Keratinocyte (primary cell): ENCODE data around the gene DNAJC19.

Source experiments
- EZH2 ChIP-seq: IDR thresholded peaks from one replicate; pipeline ENCODE4 v1.6.1; 2012; ENCODE audit warnings: inconsistent platforms, mild to moderate bottlenecking, low read length, moderate library complexity
- TF ChIP-seq, protein P1 (sequence below), 3 experiments: IDR thresholded peaks in 1 of 3; conservative IDR thresholded peaks in 1 of 3; optimal IDR thresholded peaks in 1 of 3; 2 replicates in 2 of 3; 3 replicates in 1 of 3; pipeline versions ENCODE3 to v1.5.1; 2011; ENCODE audit warnings: low read length in 3 of 3, mild to moderate bottlenecking in 3 of 3, moderate library complexity in 2 of 3, control low read depth in 1 of 3, inconsistent platforms in 1 of 3; ENCODE audit not compliant: insufficient read depth in 2 of 3; ENCODE audit errors: extremely low read depth in 1 of 3

DNA sequence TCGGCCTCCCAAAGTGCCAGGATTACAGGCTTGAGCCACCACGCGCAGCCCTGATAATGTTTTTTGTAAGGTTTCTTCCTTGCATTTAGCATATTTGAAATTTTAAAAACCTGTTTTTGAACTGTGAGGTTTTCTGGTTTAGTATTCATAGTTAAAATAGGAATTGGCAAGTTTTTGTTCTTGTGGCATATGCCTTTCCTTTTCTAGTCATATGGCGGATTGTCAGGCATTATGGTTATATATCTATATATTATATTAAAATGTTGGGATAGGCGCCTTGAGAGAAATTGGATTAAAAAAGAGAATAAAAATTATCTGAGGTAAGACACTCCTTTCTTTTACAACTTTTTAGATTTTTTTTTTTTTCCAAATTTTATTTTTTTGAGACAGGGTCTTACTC, 48.7 kb downstream of the DNAJC19 start:
- TF ChIP-seq, protein P1, sequence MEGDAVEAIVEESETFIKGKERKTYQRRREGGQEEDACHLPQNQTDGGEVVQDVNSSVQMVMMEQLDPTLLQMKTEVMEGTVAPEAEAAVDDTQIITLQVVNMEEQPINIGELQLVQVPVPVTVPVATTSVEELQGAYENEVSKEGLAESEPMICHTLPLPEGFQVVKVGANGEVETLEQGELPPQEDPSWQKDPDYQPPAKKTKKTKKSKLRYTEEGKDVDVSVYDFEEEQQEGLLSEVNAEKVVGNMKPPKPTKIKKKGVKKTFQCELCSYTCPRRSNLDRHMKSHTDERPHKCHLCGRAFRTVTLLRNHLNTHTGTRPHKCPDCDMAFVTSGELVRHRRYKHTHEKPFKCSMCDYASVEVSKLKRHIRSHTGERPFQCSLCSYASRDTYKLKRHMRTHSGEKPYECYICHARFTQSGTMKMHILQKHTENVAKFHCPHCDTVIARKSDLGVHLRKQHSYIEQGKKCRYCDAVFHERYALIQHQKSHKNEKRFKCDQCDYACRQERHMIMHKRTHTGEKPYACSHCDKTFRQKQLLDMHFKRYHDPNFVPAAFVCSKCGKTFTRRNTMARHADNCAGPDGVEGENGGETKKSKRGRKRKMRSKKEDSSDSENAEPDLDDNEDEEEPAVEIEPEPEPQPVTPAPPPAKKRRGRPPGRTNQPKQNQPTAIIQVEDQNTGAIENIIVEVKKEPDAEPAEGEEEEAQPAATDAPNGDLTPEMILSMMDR (optimal IDR thresholded peaks at IDR 0.05 in 1 of 3, IDR thresholded peaks at IDR 0.05 in 1 of 3, conservative IDR thresholded peaks at IDR 0.05 in 1 of 3; ENCODE audit: extremely low read depth in 1 of 3, insufficient read depth in 2 of 3, low read length in 3 of 3) = no peak
- TF ChIP-seq EZH2 = no peak
